ENCODE measurements around the gene RAB34.
"Not testable (repeated sequence)": the region's sequence is repeated elsewhere in the genome, so short reads cannot be mapped to it uniquely, and the experiment has no call there.

- not testable (repeated sequence) for TF ChIP-seq CTCF (IDR thresholded peaks at IDR 0.05; ENCODE audit: poor library complexity); EZH2 (IDR thresholded peaks at IDR 0.05; ENCODE audit: borderline replicate concordance)
Observed at GRCh38 chr17:28723836-28724499, 6.3 kb upstream of the RAB34 start.
